Nephron progenitor cell (in vitro differentiated cells): ENCODE measurements around the gene CREBBP.
"Not testable (repeated sequence)": the region's sequence is repeated elsewhere in the genome, so short reads cannot be mapped to it uniquely, and the experiment has no call there.

Experiments used
- DNase-seq: peaks from one replicate; pipeline ENCODE4 v3.0.0; 2021
- H3K27ac Mint-ChIP-seq: 2 replicates; pipeline ENCODE4 v1.8.0; 2021; ENCODE audit warnings: mild to moderate bottlenecking, moderate library complexity, mixed read lengths
- H3K27me3 Mint-ChIP-seq: 2 replicates; pipeline ENCODE4 v1.8.0; 2021; ENCODE audit warnings: mild to moderate bottlenecking, low read depth, mixed read lengths; ENCODE audit not compliant: poor library complexity
- H3K36me3 Mint-ChIP-seq: 2 replicates; pipeline ENCODE4 v1.8.0; 2021; ENCODE audit warnings: low read depth, mixed read lengths
- H3K4me1 Mint-ChIP-seq: 2 replicates; pipeline ENCODE4 v1.8.0; 2021; ENCODE audit warnings: mixed read lengths
- H3K4me3 Mint-ChIP-seq: 2 replicates; pipeline ENCODE4 v1.8.0; 2021; ENCODE audit warnings: mild to moderate bottlenecking, moderate library complexity, mixed read lengths
- H3K9me3 Mint-ChIP-seq: 2 replicates; pipeline ENCODE4 v1.8.0; 2021; ENCODE audit warnings: mild to moderate bottlenecking, moderate library complexity, mixed read lengths
- CTCF ChIP-seq: fragments of 200-600 bp; sonication (generic); IDR thresholded peaks from 2 replicates; pipeline ENCODE4 v1.5.0; 2021; ENCODE audit warnings: antibody characterized with exemption

The CREBBP gene

GRCh38 chr16:3907586-3907985, 27.1 kb upstream of the CREBBP start:
- DNase-seq: no peak
- Mint-ChIP-seq H3K9me3 (no peaks in the 10 kb centered on the region), H3K27me3 (peaks cover 7% of the 10 kb centered on the region), H3K4me3 (no peak overlapping the region), H3K36me3 (no peaks in the 10 kb centered on the region), H3K27ac (no peak overlapping the region), H3K4me1 (no peaks in the 10 kb centered on the region)
- no peak for TF ChIP-seq CTCF

GRCh38 chr16:3906363-3906762, 25.9 kb upstream of the CREBBP start:
- TF ChIP-seq CTCF: no peak
- Mint-ChIP-seq H3K4me3 (no peak overlapping the region), H3K9me3 (no peaks in the 10 kb centered on the region), H3K27ac (no peak overlapping the region), H3K4me1 (no peaks in the 10 kb centered on the region), H3K36me3 (no peaks in the 10 kb centered on the region), H3K27me3 (peaks cover 7% of the 10 kb centered on the region)
- no peak for DNase-seq

GRCh38 chr16:3904875-3905274, 24.4 kb upstream of the CREBBP start:
- TF ChIP-seq CTCF: no peak
- DNase-seq: no peak
- H3K27ac Mint-ChIP-seq: no peak overlapping the region
- no peaks in the 10 kb centered on the region for H3K9me3 Mint-ChIP-seq
- no peaks in the 10 kb centered on the region for H3K36me3 Mint-ChIP-seq
- no peaks in the 10 kb centered on the region for H3K4me1 Mint-ChIP-seq
- peaks cover 10% of the 10 kb centered on the region for H3K27me3 Mint-ChIP-seq
- H3K4me3 Mint-ChIP-seq: no peak overlapping the region

- Mint-ChIP-seq H3K4me1 (peaks cover 9% of the 10 kb centered on the region), H3K27me3 (peaks cover 14% of the 10 kb centered on the region), H3K9me3 (peaks cover 17% of the 10 kb centered on the region), H3K27ac (no peak overlapping the region), H3K36me3 (no peaks in the 10 kb centered on the region), H3K4me3 (no peak overlapping the region)
- no peak for TF ChIP-seq CTCF
- DNase-seq: no peak
These were observed 9.6 kb upstream of the CREBBP start for GRCh38 chr16:3890091-3890490.

- no peak for DNase-seq
These were observed 8.5 kb upstream of the CREBBP start for GRCh38 chr16:3889059-3889458.

GRCh38 chr16:3885999-3886398, 5.5 kb upstream of the CREBBP start:
- not testable (repeated sequence) for H3K4me3 Mint-ChIP-seq, DNase-seq, H3K27ac Mint-ChIP-seq, H3K36me3 Mint-ChIP-seq
- H3K9me3 Mint-ChIP-seq: peaks cover 13% of the 10 kb centered on the region
- peaks cover 22% of the 10 kb centered on the region for H3K4me1 Mint-ChIP-seq
- peaks cover 14% of the 10 kb centered on the region for H3K27me3 Mint-ChIP-seq

More at GRCh38 chr16:3889059-3889458, 8.5 kb upstream of the CREBBP start:
- Mint-ChIP-seq H3K36me3 (no peaks in the 10 kb centered on the region), H3K4me1 (peaks cover 9% of the 10 kb centered on the region), H3K9me3 (peaks cover 13% of the 10 kb centered on the region), H3K27ac (no peak overlapping the region), H3K4me3 (no peak overlapping the region), H3K27me3 (peaks cover 11% of the 10 kb centered on the region)
- TF ChIP-seq CTCF: no peak
